GM19239 (cell line): ENCODE results near the gene PDGFRB.
A peak's percentile ranks its signal among the peaks of the same experiment; 100 is the strongest.
"Not testable (repeated sequence)": the region's sequence is repeated elsewhere in the genome, so short reads cannot be mapped to it uniquely, and the experiment has no call there.

Experiments
- DNase-seq: peaks from one replicate; pipeline ENCODE4 v3.0.0; 2011; ENCODE audit warnings: low spot score; ENCODE audit not compliant: insufficient read length
- FAIRE-seq: peaks from 2 replicates; lab custom pipeline; 2011; peaks lifted over from hg19 to GRCh38; lab: Jason Lieb, UNC

Gene PDGFRB

DNA sequence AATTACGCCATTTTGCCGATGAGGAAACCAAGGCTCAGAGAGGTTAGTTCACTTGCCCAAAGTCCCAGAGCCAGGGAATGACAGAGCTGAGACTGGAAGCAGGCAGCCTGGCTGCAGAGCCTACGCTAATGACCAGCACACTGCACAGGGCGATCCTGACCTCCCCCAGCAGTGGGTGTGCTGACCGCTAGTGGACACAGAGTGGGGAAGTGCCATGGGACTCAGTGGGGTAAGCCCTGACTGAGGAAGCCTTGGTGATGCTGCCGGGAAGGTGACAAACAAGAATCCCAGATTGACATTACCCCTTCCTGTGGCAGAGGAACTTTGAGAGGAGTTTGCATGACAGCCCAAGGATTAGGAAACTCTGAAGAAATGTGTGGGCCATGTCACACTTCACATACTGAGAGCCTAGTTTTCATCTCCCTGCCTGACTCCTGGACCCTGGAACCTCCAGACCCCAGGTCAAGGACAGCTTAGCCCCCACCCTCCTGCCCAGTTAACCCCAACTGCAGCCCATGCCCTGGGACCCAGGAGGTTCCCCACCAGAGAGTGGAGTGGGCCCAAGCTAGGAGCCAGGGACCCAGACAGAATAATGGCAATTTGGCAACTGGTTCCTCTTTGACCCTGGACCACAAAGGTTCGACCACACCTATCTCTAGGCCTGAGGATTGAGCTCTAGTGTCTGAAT, 49.6 kb downstream of the PDGFRB start:
- FAIRE-seq (no peak), DNase-seq (no peak)

DNA sequence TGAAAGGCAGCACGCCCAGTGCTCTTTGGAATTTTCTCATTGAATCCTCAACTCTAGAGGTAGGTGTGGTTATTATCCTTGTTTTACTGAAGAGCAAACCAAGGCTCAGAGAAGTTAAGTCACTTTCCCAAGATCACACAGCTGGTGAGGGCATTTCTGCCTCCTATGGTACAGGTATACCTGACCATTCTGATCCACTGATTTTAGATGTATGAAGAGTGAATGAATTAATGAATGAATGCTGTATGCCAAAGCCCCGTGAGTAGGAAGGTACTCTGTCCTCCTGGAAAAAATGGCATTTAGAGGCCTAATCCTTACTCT, 51.1 kb downstream of the PDGFRB start:
- DNase-seq (no peak), FAIRE-seq (no peak)

DNA sequence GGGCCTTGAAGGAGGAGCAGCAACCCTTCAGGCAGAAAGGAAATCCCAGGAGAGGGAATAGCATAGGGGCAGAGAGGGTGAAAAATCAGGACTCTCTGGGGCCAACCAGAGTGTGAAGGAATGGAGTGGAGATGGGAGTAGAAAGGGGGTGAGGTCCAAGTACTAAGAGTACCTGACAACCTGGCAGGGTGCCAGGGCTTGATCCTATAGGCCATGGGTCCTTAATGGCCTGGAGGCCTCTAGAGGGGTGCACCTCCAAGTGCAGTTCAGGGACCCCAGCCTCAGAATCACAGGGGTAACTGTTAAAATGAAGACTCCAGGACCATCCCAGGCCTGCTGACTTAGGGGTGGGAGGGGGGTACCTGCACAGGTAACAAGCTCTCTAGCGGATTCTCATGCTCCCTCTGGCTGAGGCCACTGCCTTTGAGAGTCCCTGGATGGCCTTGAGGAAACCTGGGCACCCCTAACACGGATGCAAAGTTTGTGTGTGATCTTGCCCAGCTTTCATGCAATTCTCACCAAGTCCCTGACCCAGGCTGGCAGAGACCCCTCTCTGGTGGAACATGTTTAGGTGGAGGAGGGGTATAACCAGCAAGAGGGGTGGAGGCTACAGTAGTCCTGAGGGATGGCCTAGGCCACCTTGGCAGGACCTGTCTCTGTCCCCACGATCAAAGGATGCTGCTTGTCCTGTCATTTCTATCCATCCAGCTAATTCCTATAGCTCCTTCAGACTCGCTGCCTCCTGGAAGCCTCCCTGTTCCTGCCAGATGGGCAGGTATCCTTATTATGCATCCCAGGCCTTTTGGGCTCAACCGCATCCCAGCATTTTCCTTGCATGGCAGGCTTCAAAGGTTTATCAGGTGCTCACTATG, 51.7 kb downstream of the PDGFRB start:
- FAIRE-seq: no peak
- no peak for DNase-seq

DNA sequence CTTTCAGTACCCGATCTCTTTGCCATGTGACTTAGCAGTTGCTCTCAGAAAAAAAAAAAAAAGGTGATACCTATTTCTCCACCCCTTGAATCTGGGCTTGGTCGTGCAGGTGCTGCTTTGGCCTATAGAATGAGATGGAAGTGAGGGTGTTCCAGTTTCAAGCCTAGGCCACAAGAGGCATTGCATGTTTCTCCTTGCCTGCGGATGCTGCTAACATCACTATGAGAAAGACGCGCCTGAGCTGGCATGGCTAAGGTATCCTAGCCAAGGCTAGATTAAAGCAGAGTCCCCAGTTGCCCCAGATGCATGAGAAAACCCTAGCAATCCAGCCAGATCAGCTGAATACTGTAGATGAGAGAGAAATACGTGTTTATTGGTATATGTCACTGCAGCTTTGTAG, 54.6 kb downstream of the PDGFRB start:
- no peak for FAIRE-seq
- no peak for DNase-seq

DNA sequence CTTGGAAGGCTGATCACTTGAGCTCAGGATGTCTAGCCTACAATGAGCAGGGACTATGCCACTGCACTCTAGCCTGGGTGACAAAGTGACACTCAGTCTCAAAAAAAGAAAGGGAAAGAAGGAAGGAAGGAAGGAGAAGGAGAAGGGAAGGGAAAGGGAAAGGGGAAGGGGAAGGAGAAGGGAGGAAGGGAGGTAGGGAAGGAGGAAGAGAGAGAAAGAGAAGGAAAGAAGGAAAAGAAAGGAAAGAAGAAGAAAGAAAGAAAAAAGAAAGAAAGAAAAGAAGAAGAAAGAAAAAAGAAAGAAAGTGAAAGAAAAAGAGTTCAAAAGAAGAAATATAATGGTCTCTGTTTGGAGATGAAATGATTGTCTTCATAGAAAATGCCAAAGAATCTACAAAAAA, 58.5 kb downstream of the PDGFRB start:
- no peak for FAIRE-seq
- no peak for DNase-seq

DNA sequence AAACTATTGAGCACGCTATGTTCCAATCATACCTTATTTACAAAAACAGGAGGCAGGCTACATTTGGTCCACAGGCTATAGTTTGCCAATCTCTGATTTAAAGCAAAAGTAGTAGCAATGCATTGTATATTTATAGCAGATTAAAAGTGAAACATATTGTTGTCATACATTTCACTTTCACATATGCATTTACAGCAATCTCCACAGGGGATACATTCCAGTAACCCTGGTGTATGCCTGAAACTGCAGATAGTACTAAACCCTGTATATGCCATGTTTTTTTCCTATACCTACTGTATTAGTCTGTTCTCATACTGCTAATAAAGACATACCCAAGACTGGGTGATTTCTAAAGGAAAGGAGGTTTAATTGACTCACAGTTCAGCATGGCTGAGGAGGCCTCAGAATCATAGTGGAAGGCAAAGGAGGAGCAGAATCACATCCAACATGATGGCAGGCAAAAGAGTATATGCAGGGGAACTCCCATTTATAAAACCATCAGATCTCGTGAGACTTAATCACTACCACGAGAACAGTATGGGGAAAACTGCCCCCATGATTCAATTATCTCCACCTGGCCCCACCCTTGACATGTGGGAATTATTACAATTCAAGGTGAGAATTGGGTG, 63.4 kb downstream of the PDGFRB start:
- FAIRE-seq: peak; percentile 88
- no peak for DNase-seq

DNA sequence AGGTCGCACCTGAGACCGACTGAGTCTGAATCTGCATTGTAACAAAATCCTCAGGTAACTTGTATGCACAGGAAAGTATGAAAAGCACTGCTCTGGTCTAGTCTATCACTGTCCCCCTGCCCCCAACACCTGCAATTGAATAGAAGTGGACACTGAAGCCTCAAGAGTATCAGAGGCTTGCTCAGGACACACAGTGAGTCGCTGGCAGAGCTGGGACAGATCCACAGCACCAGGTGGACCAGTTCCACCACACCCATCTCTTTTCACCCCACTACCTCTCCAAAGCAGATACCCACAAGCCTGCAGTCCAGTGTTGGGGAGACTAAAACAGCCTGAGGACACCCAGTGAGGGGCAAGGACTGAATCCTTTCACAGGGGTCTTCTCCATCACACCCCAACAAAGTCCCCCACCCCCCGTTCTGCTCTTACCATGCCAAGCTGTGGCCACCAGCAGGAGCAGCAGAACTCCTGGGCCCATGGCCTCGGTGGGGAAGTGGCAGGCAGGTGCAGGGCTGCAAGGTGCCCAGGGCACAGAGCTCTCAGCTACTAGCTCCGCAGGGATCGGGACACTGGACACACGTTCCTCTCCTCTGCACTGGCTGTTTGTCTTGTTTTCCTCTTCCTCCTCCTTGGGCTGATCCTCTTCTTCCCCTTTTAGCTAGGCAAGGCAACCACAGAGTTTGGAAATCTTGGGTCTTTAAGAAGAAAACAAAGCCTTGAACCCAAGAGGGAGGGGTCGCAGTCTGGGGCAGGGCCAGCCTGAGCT, 69.5 kb downstream of the PDGFRB start, which contains the start of gene CSF1R:
Gene CSF1R (minus strand): TSS at position 605 of the 766 bp plus-strand sequence. CDS start 127 bp downstream, at position 478.
- DNase-seq: no peak
- no peak for FAIRE-seq

DNA sequence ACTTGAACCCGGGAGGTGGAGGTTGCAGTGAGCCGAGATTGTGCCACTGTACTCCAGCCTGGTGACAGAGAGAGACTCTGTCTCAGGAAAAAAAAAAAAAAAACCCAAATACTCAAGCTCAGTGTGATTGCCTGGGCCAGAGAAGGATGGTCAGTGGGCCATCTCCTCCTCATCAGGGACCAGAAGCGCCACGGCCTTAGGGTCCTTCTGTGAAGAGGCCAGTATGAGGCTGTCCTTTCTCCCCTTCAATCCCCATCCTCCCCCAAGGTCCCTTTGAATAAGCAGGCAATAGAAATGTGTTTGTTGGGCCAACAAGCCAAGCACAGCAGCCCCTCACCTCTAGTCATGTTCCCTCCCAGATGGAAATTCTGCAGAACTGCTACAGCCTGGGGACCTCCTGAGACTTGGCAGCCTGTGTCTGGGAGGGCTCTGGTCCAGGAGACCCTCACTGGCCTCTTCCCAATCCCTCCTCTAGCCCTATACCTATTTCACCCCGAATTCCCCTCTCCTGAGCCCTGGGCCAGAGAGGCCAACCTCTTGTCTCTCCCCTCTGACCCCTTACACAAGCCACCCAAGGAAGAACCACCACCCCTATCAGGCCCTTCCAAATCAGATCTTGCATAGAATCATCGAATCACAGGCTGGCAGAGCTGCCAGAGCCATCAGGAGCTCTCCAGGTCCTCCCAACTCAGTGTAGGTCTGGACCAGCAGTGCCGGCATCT, 70.3 kb downstream of the PDGFRB start:
- FAIRE-seq (no peak), DNase-seq (no peak)

DNA sequence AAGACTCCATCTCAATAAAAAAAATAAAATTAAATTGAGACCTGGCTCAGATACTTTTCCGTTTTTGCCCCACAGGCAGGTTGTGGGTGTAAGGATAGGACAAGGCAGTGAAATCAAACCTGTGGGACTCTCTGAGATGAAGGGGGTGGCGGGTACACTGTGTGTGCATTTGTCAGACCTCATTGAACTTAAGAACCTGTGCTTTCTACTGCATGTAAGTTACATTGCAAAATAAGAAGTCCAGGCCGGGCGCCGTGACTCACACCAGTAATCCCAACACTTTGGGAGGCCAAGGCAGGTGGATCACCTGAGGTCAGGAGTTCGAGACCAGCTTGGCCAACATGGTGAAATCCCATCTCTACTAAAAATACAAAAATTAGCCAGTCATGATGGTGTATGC, 70.9 kb downstream of the PDGFRB start:
- not testable (repeated sequence) for FAIRE-seq, DNase-seq

DNA sequence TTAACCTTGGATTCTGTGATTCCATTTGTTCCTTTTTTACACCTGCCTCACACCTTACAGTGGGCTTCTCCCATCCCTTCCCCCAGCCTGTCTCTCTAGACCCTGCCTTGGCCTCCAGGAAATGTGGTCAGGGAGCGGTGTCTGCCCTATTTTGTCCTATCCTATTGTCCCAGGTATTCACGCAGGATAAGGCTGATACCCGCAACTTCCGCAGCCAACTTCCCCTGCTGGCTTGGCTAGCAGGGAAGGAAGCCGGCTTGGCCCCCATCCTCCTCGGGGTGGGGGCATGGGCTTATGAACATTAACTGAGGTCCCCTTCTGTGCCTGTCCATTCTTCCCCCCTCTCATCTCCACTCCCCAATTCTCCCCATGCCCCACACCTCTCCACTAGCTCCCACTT, 72.8 kb downstream of the PDGFRB start:
- FAIRE-seq (no peak), DNase-seq (no peak)

DNA sequence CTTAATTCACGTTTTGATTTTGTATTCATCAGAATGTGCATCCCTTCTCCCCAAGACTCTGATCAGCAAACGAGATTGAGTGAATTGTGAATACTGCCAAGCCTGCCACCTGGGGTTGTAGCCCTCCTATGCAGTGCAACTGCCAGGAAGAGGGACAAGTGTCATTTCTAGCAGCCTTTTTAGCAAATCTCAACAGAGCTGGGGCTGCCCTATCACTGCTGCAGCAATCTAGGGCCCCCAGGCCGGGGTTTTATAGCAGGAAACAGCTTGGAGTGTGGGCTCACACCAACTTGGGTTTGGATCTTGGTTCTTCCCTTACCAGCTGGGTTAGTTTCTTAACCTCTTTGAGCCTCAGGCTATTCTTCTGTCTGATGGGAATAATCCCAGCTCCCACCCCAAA, 73.3 kb downstream of the PDGFRB start:
- DNase-seq (no peak), FAIRE-seq (no peak)

DNA sequence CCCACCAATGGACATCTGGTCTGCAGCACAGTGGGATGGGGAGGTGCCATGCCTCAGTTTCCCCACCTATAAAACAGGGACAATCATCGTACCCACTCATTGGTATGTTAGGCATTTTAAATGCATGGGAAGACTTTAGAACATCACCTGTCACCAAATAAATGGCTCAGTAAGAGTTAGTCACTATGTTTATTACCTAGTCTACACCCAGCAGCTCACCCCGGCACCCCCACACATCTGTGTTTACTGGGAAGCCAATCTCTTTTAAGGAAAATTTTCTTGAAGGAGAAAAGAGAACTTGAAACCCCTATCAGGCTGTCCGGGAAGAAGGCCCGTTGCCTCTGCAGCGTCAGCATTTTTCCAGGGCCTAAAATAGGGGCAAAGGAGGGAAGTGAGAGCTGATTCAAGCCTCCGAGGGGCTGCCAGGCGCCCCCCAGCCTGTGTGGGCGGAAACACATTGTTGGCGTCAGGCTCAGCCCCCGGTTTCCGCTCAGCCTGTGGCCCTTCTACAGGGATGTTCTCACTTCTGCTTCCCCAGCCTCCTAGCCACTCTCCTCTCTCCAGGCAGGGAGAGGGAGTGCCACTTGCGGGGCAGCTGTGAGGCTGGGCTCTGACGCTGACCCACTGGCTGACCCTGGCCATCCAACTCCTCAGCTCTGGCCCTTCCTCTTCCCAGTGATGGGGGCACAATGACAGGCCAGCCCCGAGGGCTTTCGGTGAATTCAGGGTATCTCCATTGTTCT, 73.9 kb downstream of the PDGFRB start:
- peak; percentile 84 for FAIRE-seq
- peak; percentile 40 for DNase-seq

DNA sequence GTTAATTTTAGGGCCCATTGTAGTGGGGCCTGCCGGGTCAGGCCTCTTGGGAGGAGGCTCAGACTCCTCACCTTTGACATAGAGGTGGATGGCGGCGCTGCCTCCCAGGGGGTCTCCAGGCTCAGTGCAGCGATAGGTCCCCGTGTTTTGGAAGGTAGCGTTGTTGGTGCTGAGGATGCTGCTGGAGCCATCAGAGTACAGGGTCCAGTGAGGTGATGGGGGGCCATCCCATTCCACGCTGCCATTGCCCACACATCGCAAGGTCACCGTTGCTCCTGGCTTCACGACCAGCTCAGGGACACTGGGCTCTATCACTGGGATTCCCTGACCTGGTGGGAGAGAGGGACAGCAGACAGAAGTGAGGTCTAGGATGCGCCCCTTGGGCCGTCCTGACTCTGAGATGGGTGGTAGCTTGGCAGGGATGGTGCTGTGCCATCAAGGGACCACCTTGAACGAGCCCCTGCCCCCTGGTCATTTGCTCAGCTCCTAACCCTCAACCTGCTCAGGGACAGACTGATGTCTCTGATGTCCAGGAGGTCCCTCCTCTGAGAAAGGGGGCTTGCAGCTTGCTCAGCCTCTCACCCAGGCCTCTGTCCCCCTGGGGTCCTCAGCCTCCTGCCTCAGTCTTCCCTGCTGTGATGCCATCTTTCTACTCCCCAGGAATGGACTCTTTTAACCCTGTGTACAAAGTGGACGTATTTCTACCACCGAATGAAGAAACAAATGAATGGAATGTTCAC, 74.8 kb downstream of the PDGFRB start:
- no peak for DNase-seq
- no peak for FAIRE-seq

DNA sequence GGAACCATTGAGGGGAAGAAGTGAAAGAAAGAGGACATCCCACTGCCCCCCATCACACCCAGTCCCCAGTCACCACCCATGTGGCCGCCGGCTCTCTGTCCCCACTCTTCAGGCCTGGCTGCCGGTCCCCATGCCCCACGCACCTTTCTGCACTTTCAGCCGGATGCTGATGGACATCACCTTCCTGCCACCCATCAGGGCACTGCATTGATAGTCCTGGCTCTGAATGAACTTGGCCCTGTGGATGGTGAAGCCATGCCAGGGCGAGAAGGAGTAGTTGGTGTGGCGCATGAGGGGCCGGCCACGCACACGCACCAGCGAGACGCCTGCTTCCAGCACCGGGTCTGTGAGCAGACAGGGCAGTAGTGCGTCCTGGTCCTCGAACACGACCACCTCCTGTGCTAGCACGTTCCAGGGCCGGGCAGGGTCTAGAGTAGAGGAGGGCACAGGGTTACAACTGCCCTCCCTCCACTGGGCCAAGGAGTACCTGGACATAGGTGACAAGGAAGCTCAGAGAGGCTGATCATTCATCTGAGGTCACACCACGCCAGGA, 75.7 kb downstream of the PDGFRB start:
- no peak for FAIRE-seq
- DNase-seq: no peak

DNA sequence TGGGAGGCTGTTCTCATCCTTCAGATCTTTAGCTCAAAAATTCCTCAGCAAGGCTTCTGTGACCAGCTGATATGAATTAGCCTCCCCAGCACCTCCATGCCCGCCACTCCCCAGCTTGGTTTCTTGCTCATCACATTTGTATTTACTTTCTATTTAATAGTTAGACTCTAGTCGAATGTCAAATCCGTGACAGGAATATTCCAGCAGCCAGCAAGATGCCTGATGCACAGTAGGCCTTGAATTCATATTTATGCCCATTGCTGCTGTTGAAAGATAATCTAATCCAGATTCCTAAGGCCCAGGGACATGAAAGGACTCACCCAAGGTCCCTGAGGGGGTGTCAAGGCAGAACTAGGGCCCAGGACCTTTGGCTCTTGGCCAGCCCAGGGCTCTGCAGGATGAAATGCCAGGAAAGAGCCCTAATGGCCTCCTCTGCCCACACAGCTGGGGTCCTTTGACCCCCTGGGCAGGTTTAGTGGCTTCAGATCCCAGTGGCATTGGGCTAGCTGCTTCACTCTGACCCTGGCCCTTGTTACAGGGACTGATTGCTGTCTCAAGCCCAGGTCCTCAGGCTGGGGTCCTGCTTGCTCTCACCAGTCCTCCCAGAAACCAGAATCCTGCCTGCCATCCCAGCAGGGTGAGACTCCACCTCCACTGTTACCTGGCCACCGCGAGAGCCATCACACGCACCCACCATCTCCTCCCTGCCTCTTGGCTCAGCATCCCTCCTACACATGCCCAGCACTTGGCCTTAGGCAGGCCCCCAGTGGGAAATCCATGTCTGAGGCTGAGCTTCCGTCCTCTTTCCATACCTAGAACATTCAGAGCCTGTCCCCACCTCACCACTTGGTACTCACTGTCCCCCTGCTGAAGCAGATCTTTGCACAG, 76.6 kb downstream of the PDGFRB start:
- DNase-seq (no peak), FAIRE-seq (no peak)

DNA sequence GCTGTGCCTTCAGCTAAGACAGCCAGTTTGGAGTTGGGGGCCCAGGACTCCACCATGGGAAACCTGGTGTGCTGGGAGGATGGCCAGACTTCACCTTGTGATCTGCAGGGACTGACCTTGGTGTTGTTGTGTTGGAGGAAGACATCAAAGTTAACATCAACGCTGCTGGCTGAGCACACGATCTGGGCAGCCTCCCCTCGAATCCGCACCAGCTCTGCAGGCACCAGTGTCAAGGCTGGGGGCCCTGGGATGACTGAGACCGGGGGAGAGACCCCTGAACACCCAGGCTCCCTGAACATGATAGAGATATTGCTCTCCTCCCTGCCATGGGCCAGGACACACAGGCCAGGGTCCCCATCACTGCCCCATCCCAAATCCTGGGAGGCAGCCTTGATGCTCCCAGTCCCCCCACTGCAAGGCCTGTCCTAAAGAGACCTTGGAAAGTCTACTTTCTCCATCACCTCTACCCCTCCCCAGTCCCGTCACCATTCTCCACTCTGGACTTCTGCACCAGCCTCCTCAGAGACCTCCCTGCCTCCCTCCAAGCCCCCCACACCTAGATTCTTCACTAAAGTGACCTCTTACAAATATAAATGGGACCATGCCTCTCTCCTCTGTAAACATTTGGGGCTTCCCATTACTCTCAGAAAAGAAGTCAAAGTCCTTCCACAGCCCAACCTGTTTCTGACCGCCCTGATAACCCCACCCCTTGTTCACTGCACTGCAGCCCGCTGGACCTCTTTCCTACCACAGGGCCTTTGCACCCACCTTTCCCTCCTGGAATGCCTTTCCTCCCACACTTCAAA, 77.4 kb downstream of the PDGFRB start:
- FAIRE-seq: no peak
- DNase-seq: no peak
